ENCODE data around the gene KRT1.

DNA sequence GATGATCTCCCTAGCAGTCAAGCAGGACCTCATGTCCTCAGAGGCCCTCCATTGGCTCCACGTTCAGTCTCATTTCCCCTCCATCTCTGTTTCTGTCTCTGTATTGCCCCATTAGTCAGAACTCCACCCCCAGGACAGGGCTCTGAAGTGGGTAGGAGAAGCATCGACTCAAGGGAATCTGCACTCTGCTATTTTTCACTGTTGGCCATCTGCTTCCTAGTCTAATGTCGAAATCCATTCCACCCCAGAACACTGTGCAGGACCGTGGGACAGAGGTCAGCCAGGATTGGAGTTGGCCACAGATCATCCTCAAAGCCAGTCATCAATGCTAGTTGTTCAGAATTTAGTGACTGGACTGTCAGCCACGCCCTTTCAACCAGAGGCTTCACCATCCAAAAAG lies 13.1 kb upstream of the KRT1 start:
- TF ChIP-seq, protein P1, sequence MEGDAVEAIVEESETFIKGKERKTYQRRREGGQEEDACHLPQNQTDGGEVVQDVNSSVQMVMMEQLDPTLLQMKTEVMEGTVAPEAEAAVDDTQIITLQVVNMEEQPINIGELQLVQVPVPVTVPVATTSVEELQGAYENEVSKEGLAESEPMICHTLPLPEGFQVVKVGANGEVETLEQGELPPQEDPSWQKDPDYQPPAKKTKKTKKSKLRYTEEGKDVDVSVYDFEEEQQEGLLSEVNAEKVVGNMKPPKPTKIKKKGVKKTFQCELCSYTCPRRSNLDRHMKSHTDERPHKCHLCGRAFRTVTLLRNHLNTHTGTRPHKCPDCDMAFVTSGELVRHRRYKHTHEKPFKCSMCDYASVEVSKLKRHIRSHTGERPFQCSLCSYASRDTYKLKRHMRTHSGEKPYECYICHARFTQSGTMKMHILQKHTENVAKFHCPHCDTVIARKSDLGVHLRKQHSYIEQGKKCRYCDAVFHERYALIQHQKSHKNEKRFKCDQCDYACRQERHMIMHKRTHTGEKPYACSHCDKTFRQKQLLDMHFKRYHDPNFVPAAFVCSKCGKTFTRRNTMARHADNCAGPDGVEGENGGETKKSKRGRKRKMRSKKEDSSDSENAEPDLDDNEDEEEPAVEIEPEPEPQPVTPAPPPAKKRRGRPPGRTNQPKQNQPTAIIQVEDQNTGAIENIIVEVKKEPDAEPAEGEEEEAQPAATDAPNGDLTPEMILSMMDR (IDR thresholded peaks at IDR 0.05 in 8 of 11, conservative IDR thresholded peaks at IDR 0.05 in 3 of 11) = no peak
- TF ChIP-seq POLR2A (IDR thresholded peaks at IDR 0.05) = no peak
